Measurements from ENCODE around the gene LAMTOR1. TPM values are rescaled to one million over a fixed set of nuclear protein-coding genes. Genes with fewer than 3 reads are reported as not detected.

LAMTOR1 gene
- polyA plus RNA-seq, 1 donor (not counting 4 experiments of a cell fraction or from before 2014, with no cell fraction given): 88.5 TPM

DNA sequence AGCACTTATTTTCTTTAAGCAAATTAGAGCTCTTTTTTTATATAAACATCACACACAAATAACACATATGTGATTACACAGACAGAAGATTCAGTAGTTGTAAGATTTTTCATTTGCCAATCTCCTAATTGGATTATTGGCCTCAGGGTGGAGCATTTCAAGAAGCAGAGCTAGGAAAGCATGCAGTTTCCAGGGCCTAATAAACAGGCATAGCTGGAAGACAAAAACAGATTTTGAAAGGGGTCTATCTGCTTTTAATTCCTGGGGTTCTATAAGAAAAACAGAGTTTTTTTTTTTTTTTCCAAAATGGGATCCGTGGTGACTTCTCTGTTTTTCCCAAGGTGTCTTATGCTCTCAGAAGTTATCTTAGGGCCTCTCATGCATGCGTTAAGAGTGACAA is 24.8 kb upstream of the LAMTOR1 start:
- dilution Hi-C loops (cut with MboI; ENCODE audit: extremely low pct_ligation_motif_present, low sequenced_read_pairs): no loop called here
- DNase-seq (ENCODE audit: low read depth, low spot score) (no peak), FAIRE-seq (no peak)
- Histone ChIP-seq H3K9ac (ENCODE audit: control insufficient read depth, extremely low read depth, insufficient read depth, low read length) (no peak overlapping the region), H3K27ac (ENCODE audit: control insufficient read depth, insufficient read depth, low read length) (no peak overlapping the region), H4K20me1 (ENCODE audit: control insufficient read depth, extremely low read depth, insufficient read depth, low read length) (no peaks in the 10 kb centered on the region), H3K27me3 (ENCODE audit: control insufficient read depth, extremely low read depth, insufficient read depth, low read length) (no peaks in the 10 kb centered on the region), H3K36me3 (ENCODE audit: control insufficient read depth in 2 of 2, extremely low read depth in 1 of 2, insufficient read depth in 2 of 2, low read length in 2 of 2) (peaks cover 0 to 4% of the 10 kb centered on the region in 2 experiments), H2AFZ (ENCODE audit: control insufficient read depth, low read length) (no peak overlapping the region), H3K79me2 (ENCODE audit: control insufficient read depth, insufficient read depth, low read length) (no peaks in the 10 kb centered on the region), H3K4me2 (ENCODE audit: control insufficient read depth, extremely low read depth, insufficient read depth, low read depth, low read length) (no peak overlapping the region), H3K9me1 (ENCODE audit: control insufficient read depth, extremely low read depth, insufficient read depth, low read length) (no peaks in the 10 kb centered on the region), H3K9me3 (ENCODE audit: control insufficient read depth, low read depth, low read length) (no peaks in the 10 kb centered on the region), H3K4me1 (ENCODE audit: control insufficient read depth, extremely low read depth, insufficient read depth, low read length) (peaks cover 6% of the 10 kb centered on the region), H3K4me3 (ENCODE audit: control insufficient read depth in 2 of 3, extremely low read depth in 1 of 3, insufficient read depth in 2 of 3, low read depth in 1 of 3, low read length in 3 of 3) (no peak overlapping the region)
- TF ChIP-seq EZH2 (IDR thresholded peaks at IDR 0.05; ENCODE audit: low read length): no peak
- TF ChIP-seq, protein P1, sequence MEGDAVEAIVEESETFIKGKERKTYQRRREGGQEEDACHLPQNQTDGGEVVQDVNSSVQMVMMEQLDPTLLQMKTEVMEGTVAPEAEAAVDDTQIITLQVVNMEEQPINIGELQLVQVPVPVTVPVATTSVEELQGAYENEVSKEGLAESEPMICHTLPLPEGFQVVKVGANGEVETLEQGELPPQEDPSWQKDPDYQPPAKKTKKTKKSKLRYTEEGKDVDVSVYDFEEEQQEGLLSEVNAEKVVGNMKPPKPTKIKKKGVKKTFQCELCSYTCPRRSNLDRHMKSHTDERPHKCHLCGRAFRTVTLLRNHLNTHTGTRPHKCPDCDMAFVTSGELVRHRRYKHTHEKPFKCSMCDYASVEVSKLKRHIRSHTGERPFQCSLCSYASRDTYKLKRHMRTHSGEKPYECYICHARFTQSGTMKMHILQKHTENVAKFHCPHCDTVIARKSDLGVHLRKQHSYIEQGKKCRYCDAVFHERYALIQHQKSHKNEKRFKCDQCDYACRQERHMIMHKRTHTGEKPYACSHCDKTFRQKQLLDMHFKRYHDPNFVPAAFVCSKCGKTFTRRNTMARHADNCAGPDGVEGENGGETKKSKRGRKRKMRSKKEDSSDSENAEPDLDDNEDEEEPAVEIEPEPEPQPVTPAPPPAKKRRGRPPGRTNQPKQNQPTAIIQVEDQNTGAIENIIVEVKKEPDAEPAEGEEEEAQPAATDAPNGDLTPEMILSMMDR (optimal IDR thresholded peaks at IDR 0.05 in 1 of 3, IDR thresholded peaks at IDR 0.05 in 1 of 3, conservative IDR thresholded peaks at IDR 0.05 in 1 of 3; ENCODE audit: extremely low read depth in 1 of 3, insufficient read depth in 2 of 3, low read length in 3 of 3): no peak

DNA sequence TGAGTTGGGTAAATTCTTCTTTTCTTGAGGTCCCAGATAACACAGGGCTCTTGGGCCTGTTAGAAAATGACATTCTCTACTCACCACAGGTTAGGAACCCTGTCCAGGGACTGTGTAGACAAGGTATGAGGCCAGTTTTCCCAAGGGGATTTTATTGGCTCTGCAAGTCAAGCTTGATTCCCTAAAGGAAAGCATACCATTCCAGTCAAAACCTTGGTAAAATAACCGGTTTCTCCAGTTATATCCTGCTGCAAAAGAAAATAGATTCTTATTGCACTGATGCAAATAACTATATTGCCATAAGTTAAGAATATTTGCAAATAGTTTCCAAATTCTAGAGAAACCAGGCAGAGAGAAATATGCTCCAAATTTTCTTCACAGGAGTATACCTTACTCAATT is 22.9 kb upstream of the LAMTOR1 start:
- Histone ChIP-seq H3K4me3 (ENCODE audit: control insufficient read depth in 2 of 3, extremely low read depth in 1 of 3, insufficient read depth in 2 of 3, low read depth in 1 of 3, low read length in 3 of 3) (no peak overlapping the region), H2AFZ (ENCODE audit: control insufficient read depth, low read length) (no peak overlapping the region), H3K9me1 (ENCODE audit: control insufficient read depth, extremely low read depth, insufficient read depth, low read length) (no peaks in the 10 kb centered on the region), H3K4me1 (ENCODE audit: control insufficient read depth, extremely low read depth, insufficient read depth, low read length) (peaks cover 6% of the 10 kb centered on the region), H3K9me3 (ENCODE audit: control insufficient read depth, low read depth, low read length) (no peaks in the 10 kb centered on the region), H4K20me1 (ENCODE audit: control insufficient read depth, extremely low read depth, insufficient read depth, low read length) (no peaks in the 10 kb centered on the region), H3K27ac (ENCODE audit: control insufficient read depth, insufficient read depth, low read length) (no peak overlapping the region), H3K36me3 (ENCODE audit: control insufficient read depth in 2 of 2, extremely low read depth in 1 of 2, insufficient read depth in 2 of 2, low read length in 2 of 2) (peaks cover 0 to 5% of the 10 kb centered on the region in 2 experiments), H3K27me3 (ENCODE audit: control insufficient read depth, extremely low read depth, insufficient read depth, low read length) (no peaks in the 10 kb centered on the region), H3K4me2 (ENCODE audit: control insufficient read depth, extremely low read depth, insufficient read depth, low read depth, low read length) (no peak overlapping the region), H3K79me2 (ENCODE audit: control insufficient read depth, insufficient read depth, low read length) (no peaks in the 10 kb centered on the region), H3K9ac (ENCODE audit: control insufficient read depth, extremely low read depth, insufficient read depth, low read length) (no peak overlapping the region)
- TF ChIP-seq, protein P1 (optimal IDR thresholded peaks at IDR 0.05 in 1 of 3, IDR thresholded peaks at IDR 0.05 in 1 of 3, conservative IDR thresholded peaks at IDR 0.05 in 1 of 3; ENCODE audit: extremely low read depth in 1 of 3, insufficient read depth in 2 of 3, low read length in 3 of 3): no peak
- TF ChIP-seq EZH2 (IDR thresholded peaks at IDR 0.05; ENCODE audit: low read length): no peak
- DNase-seq (ENCODE audit: low read depth, low spot score) (no peak), FAIRE-seq (no peak)
- dilution Hi-C loops (cut with MboI; ENCODE audit: extremely low pct_ligation_motif_present, low sequenced_read_pairs): no loop called here
